Mesenteric fat pad (tissue), 1 donor: ENCODE measurements around the gene ARFGEF2. TPM values are rescaled to one million over a fixed set of nuclear protein-coding genes. Genes with fewer than 3 reads are reported as not detected.
"Not testable (repeated sequence)": the region's sequence is repeated elsewhere in the genome, so short reads cannot be mapped to it uniquely, and the experiment has no call there.

Source experiments
- DNase-seq: peaks from one replicate; pipeline ENCODE4 v3.0.0-alpha.2; 2020; ENCODE audit warnings: low spot score
- long read RNA-seq: library from polyadenylated mRNA; unstranded; transcript quantifications from one replicate; pipeline ENCODE4 v2.0.0, GENCODE V29; 2020
- total RNA-seq: library from RNA; stranded (reverse); fragmentation: NEBNext Ultra II Directional; extraction: Animal tissue kit (Norgen Biotek cat#: 25700); gene quantifications from one replicate; pipeline ENCODE4 v1.2.1, GENCODE V29; 2021
- donor health status: DM: yes; HTN: yes; CAD: no.

ARFGEF2 gene
- 30.1 TPM for total RNA-seq
- long read RNA-seq, partial matches to known transcripts, result 4 of 16 reads
- long read RNA-seq, other reads (novel, unspliced or antisense), result 12 of 16 reads

- DNase-seq, result peak; percentile 97
These were observed at the start of gene ARFGEF2 for GRCh38 chr20:48921168-48921882. ARFGEF2 (plus strand) TSS chr20:48921711; CDS start chr20:48921890, 179 bp downstream.

GRCh38 chr20:48875233-48875913, 46.1 kb upstream of the ARFGEF2 start:
- no peak for DNase-seq

GRCh38 chr20:48875914-48876240, 45.6 kb upstream of the ARFGEF2 start:
- DNase-seq, result no peak

GRCh38 chr20:48877304-48877703, 44.2 kb upstream of the ARFGEF2 start:
- DNase-seq, result no peak

GRCh38 chr20:48878534-48879248, 42.8 kb upstream of the ARFGEF2 start:
- no peak for DNase-seq

GRCh38 chr20:48879612-48880245, 41.8 kb upstream of the ARFGEF2 start:
- no peak for DNase-seq

- no peak for DNase-seq
These were observed 41.2 kb upstream of the ARFGEF2 start for GRCh38 chr20:48880331-48880730.

- DNase-seq, result no peak
These were observed 40.4 kb upstream of the ARFGEF2 start for GRCh38 chr20:48880981-48881657.

- no peak for DNase-seq
These were observed 36.3 kb upstream of the ARFGEF2 start for GRCh38 chr20:48885237-48885636.

GRCh38 chr20:48886194-48886593, 35.3 kb upstream of the ARFGEF2 start:
- no peak for DNase-seq

- DNase-seq, result no peak
These were observed 34.7 kb upstream of the ARFGEF2 start for GRCh38 chr20:48886811-48887210.

- DNase-seq, result not testable (repeated sequence)
These were observed 33.0 kb upstream of the ARFGEF2 start for GRCh38 chr20:48888517-48888916.

GRCh38 chr20:48889140-48889790, 32.2 kb upstream of the ARFGEF2 start:
- DNase-seq, result no peak

GRCh38 chr20:48891235-48892048, 30.1 kb upstream of the ARFGEF2 start:
- DNase-seq, result no peak

- no peak for DNase-seq
These were observed 29.5 kb upstream of the ARFGEF2 start for GRCh38 chr20:48892049-48892470.

- no peak for DNase-seq
These were observed 28.6 kb upstream of the ARFGEF2 start for GRCh38 chr20:48892891-48893290.

GRCh38 chr20:48893374-48893773, 28.1 kb upstream of the ARFGEF2 start:
- no peak for DNase-seq

- DNase-seq, result peak; percentile 26
These were observed 24.1 kb upstream of the ARFGEF2 start for GRCh38 chr20:48897305-48898010.

GRCh38 chr20:48898210-48898609, 23.3 kb upstream of the ARFGEF2 start:
- DNase-seq, result no peak
